Endothelial cell of umbilical vein (primary cell): ENCODE results near the gene PROCA1. TPM values are rescaled to one million over a fixed set of nuclear protein-coding genes. Genes with fewer than 3 reads are reported as not detected.

Experiments used
- BruUV-seq: library from RNA; stranded (reverse); fragments of 400-500 nt; replicated peaks from 2 replicates; lab custom pipeline; 2021; lab: Mats Ljungman, UMichigan
- CTCF ChIA-PET: fragments of 300-600, 350-600 bp; sonication (Branson Sonifier 250); formaldehyde crosslinking; loops from one replicate; lab custom pipeline; 2021; ENCODE audit warnings: antibody characterized with exemption, inconsistent platforms; lab: Charles Lee
- POLR2A ChIA-PET: fragments of 300-600, 350-600 bp; sonication (Branson Sonifier 250); formaldehyde crosslinking; loops from one replicate; lab custom pipeline; 2021; ENCODE audit warnings: antibody characterized with exemption, inconsistent platforms; lab: Charles Lee
- DNase-seq: peaks from one replicate; pipeline ENCODE4 v3.0.0-alpha.2; 2011; ENCODE audit warnings: low read depth, low spot score
- FAIRE-seq: peaks from 2 replicates; lab custom pipeline; 2011; peaks lifted over from hg19 to GRCh38; lab: Jason Lieb, UNC
- H2AFZ ChIP-seq: 2 replicates; pipeline ENCODE4 v1.6.0; 2012; ENCODE audit warnings: low read depth, low read length, control low read depth, inconsistent platforms
- H3K27ac ChIP-seq: 2 replicates; pipeline ENCODE4 v1.5.1; 2011; ENCODE audit warnings: low read depth, mild to moderate bottlenecking, control low read depth, low read length, moderate library complexity; ENCODE audit not compliant: insufficient read depth
- H3K27me3 ChIP-seq, 2 experiments: 2 replicates each; pipeline versions ENCODE4 v1.6.0 to v1.6.1; 2011; ENCODE audit warnings: low read length in 2 of 2, mixed read lengths in 1 of 2; ENCODE audit not compliant: control insufficient read depth in 2 of 2, insufficient read depth in 2 of 2
- H3K36me3 ChIP-seq, 2 experiments: 2 replicates in 1 of 2; 3 replicates in 1 of 2; pipeline ENCODE4 v1.5.1; 2011; ENCODE audit warnings: low read length in 2 of 2, mild to moderate bottlenecking in 1 of 2, moderate library complexity in 1 of 2; ENCODE audit not compliant: control insufficient read depth in 2 of 2, insufficient read depth in 2 of 2; ENCODE audit errors: extremely low read depth in 1 of 2
- H3K4me1 ChIP-seq: 3 replicates; pipeline ENCODE4 v1.5.1; 2011; ENCODE audit warnings: mild to moderate bottlenecking, low read length; ENCODE audit not compliant: control insufficient read depth, insufficient read depth; ENCODE audit errors: extremely low read depth
- H3K4me2 ChIP-seq: 2 replicates; pipeline ENCODE4 v1.6.1; 2011; ENCODE audit warnings: low read length, control low read depth, mixed read lengths; ENCODE audit not compliant: insufficient read depth
- H3K4me3 ChIP-seq, 3 experiments: fragments of 200-600 bp in 1 of 3; sonication (generic), shearing (Covaris generic) in 1 of 3; replicated peaks in 1 of 3; 2 replicates each; pipeline ENCODE4 v1.5.1; 2011 to 2016; ENCODE audit warnings: control low read depth in 3 of 3, low read length in 3 of 3, mild to moderate bottlenecking in 2 of 3, inconsistent platforms in 1 of 3, low read depth in 1 of 3, moderate library complexity in 1 of 3; ENCODE audit not compliant: insufficient read depth in 1 of 3
- H3K79me2 ChIP-seq: 2 replicates; pipeline ENCODE4 v1.6.0; 2012; ENCODE audit warnings: low read length, inconsistent platforms; ENCODE audit not compliant: control insufficient read depth, insufficient read depth
- H3K9ac ChIP-seq: replicated peaks from 2 replicates; pipeline ENCODE3; 2011; ENCODE audit warnings: low read length, control low read depth; ENCODE audit not compliant: insufficient read depth; ENCODE audit errors: extremely low read depth
- H3K9me1 ChIP-seq: replicated peaks from 3 replicates; pipeline ENCODE4 v1.6.0; 2011; ENCODE audit warnings: mild to moderate bottlenecking, low read length; ENCODE audit not compliant: control insufficient read depth, insufficient read depth; ENCODE audit errors: extremely low read depth
- H3K9me3 ChIP-seq: replicated peaks from 2 replicates; pipeline ENCODE4 v1.5.1; 2012; ENCODE audit warnings: low read length, inconsistent platforms; ENCODE audit not compliant: control insufficient read depth, insufficient read depth
- H4K20me1 ChIP-seq: replicated peaks from 2 replicates; pipeline ENCODE3; 2011; ENCODE audit warnings: mild to moderate bottlenecking, low read length; ENCODE audit not compliant: control insufficient read depth, insufficient read depth; ENCODE audit errors: extremely low read depth
- EZH2 ChIP-seq: IDR thresholded peaks from 2 replicates; pipeline ENCODE4 v1.6.1; 2012; ENCODE audit warnings: borderline replicate concordance, low read depth, mild to moderate bottlenecking, moderate library complexity, low read length, inconsistent platforms; ENCODE audit not compliant: severe bottlenecking
- FOS ChIP-seq: IDR thresholded peaks from 2 replicates; pipeline ENCODE4 v1.6.1; 2011; ENCODE audit warnings: mild to moderate bottlenecking, low read length, moderate library complexity, borderline replicate concordance; ENCODE audit not compliant: insufficient read depth
- GATA2 ChIP-seq: IDR thresholded peaks from 2 replicates; pipeline ENCODE4 v1.7.0; 2011; ENCODE audit warnings: low read depth, mild to moderate bottlenecking, moderate library complexity, mixed read lengths, low read length; ENCODE audit not compliant: insufficient read length, insufficient read depth
- JUN ChIP-seq: IDR thresholded peaks from 2 replicates; pipeline ENCODE4 v1.6.1; 2011; ENCODE audit warnings: borderline replicate concordance, low read depth; ENCODE audit not compliant: insufficient read length, insufficient read depth
- MYC ChIP-seq: IDR thresholded peaks from one replicate; pipeline ENCODE4 v1.6.1; 2011; ENCODE audit warnings: mild to moderate bottlenecking, low read depth, low read length
- POLR2A ChIP-seq: IDR thresholded peaks from 2 replicates; pipeline ENCODE4 v1.6.1; 2012; ENCODE audit warnings: low read depth, mild to moderate bottlenecking, control low read depth, low read length
- POLR2AphosphoS5 ChIP-seq: IDR thresholded peaks from 2 replicates; pipeline ENCODE4 v1.6.1; 2012; ENCODE audit warnings: low read depth, mild to moderate bottlenecking, control low read depth, low read length, moderate library complexity; ENCODE audit not compliant: insufficient read depth
- dilution Hi-C: fragments of 300-500 bp; cut with MboI; formaldehyde crosslinking; loops from one replicate; pipeline ENCODE4 v1.15.0; 2019; ENCODE audit warnings: low sequenced_read_pairs; ENCODE audit not compliant: extremely low pct_ligation_motif_present
- intact Hi-C: fragments of 100-400 bp; cut with micrococcal nuclease; formaldehyde crosslinking; loops from one replicate; pipeline ENCODE4 v1.10.0; 2022
- polyA plus RNA-seq, 4 experiments: library from polyadenylated mRNA; depleted of rRNA in 3 of 4; stranded (reverse) in 3 of 4; unstranded in 1 of 4; fragments of >200 nt; gene quantifications; 2 replicates each; pipeline versions ENCODE4 v1.2.1 to v1.2.3, GENCODE V29; 2011 to 2012; ENCODE audit warnings: missing spikeins in 1 of 4
- total RNA-seq: library from RNA; stranded (reverse); gene quantifications from 2 replicates; pipeline ENCODE4 v1.2.3, GENCODE V29; 2021
- TF ChIP-seq, protein P1 (sequence below), 2 donors: IDR thresholded peaks; 1 replicate in 1 of 2; 2 replicates in 1 of 2; pipeline ENCODE4 v1.5.1; 2011; ENCODE audit warnings: low read length in 2 of 2, mild to moderate bottlenecking in 2 of 2, moderate library complexity in 2 of 2, control low read depth in 1 of 2, inconsistent platforms in 1 of 2, low read depth in 1 of 2; ENCODE audit not compliant: insufficient read depth in 1 of 2; ENCODE audit errors: extremely low read depth in 1 of 2
- TF ChIP-seq, protein P2 (sequence below): IDR thresholded peaks from 2 replicates; pipeline ENCODE4 v1.6.1; 2011; ENCODE audit not compliant: insufficient read depth, insufficient read length

The PROCA1 gene
- total and polyA plus RNA-seq, 2 donors (not counting 3 experiments of a cell fraction or from before 2014, with no cell fraction given): 2.0 to 2.1 TPM

GRCh38 chr17:28685366-28685765 lies 26.3 kb downstream of the PROCA1 start:
- dilution Hi-C loops (no loop called here), intact Hi-C loops (no loop called here)
- no peaks in the 10 kb centered on the region for H3K9me3 ChIP-seq
- no peak overlapping the region for H3K4me3 ChIP-seq
- TF ChIP-seq POLR2AphosphoS5: no peak
- no peak for TF ChIP-seq GATA2
- TF ChIP-seq, protein P1, sequence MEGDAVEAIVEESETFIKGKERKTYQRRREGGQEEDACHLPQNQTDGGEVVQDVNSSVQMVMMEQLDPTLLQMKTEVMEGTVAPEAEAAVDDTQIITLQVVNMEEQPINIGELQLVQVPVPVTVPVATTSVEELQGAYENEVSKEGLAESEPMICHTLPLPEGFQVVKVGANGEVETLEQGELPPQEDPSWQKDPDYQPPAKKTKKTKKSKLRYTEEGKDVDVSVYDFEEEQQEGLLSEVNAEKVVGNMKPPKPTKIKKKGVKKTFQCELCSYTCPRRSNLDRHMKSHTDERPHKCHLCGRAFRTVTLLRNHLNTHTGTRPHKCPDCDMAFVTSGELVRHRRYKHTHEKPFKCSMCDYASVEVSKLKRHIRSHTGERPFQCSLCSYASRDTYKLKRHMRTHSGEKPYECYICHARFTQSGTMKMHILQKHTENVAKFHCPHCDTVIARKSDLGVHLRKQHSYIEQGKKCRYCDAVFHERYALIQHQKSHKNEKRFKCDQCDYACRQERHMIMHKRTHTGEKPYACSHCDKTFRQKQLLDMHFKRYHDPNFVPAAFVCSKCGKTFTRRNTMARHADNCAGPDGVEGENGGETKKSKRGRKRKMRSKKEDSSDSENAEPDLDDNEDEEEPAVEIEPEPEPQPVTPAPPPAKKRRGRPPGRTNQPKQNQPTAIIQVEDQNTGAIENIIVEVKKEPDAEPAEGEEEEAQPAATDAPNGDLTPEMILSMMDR (IDR thresholded peaks at IDR 0.05; ENCODE audit: extremely low read depth in 1 of 2, insufficient read depth in 1 of 2, low read depth in 1 of 2, low read length in 2 of 2): no peak
- TF ChIP-seq FOS: no peak
- TF ChIP-seq, protein P2, sequence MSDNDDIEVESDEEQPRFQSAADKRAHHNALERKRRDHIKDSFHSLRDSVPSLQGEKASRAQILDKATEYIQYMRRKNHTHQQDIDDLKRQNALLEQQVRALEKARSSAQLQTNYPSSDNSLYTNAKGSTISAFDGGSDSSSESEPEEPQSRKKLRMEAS: no peak
- TF ChIP-seq POLR2A: no peak
- no peak for TF ChIP-seq MYC
- TF ChIP-seq EZH2: no peak
- TF ChIP-seq JUN: no peak
- H3K79me2 ChIP-seq: no peaks in the 10 kb centered on the region
- FAIRE-seq: no peak
- no peak overlapping the region for H3K27ac ChIP-seq
- peaks cover 44 to 69% of the 10 kb centered on the region in 2 experiments for H3K36me3 ChIP-seq
- no peak overlapping the region for H3K4me2 ChIP-seq
- no peaks in the 10 kb centered on the region for H3K27me3 ChIP-seq
- no peak overlapping the region for H2AFZ ChIP-seq
- CTCF ChIA-PET: no interaction called here
- no peak for DNase-seq
- H3K9me1 ChIP-seq: no peaks in the 10 kb centered on the region
- no TSS peak for BruUV-seq
- no peaks in the 10 kb centered on the region for H3K4me1 ChIP-seq
- H3K9ac ChIP-seq: no peak overlapping the region
- POLR2A ChIA-PET: no interaction called here
- no peaks in the 10 kb centered on the region for H4K20me1 ChIP-seq
